Neuronal stem cell (in vitro differentiated cells): ENCODE measurements around the gene RRBP1.

Experiments used
- DNase-seq: peaks from one replicate; pipeline ENCODE4 v3.0.0-alpha.2; 2013; ENCODE audit warnings: low spot score
- H2AFZ ChIP-seq: one replicate; pipeline ENCODE4 v1.6.1; 2013; ENCODE audit warnings: mild to moderate bottlenecking, low read length, inconsistent platforms
- H2AK5ac ChIP-seq: 2 replicates; pipeline ENCODE4 v1.6.1; 2013; ENCODE audit warnings: low read depth, mild to moderate bottlenecking, inconsistent platforms, low read length, moderate library complexity, mixed read lengths
- H2BK120ac ChIP-seq: 2 replicates; pipeline ENCODE4 v1.6.1; 2013; ENCODE audit warnings: low read depth, mild to moderate bottlenecking, inconsistent platforms, low read length, moderate library complexity, mixed read lengths
- H2BK12ac ChIP-seq: one replicate; pipeline ENCODE4 v1.6.1; 2013; ENCODE audit warnings: low read length, inconsistent platforms
- H2BK15ac ChIP-seq: 2 replicates; pipeline ENCODE4 v1.6.1; 2013; ENCODE audit warnings: mild to moderate bottlenecking, low read length, inconsistent platforms, mixed read lengths
- H2BK5ac ChIP-seq: one replicate; pipeline ENCODE4 v1.6.1; 2013; ENCODE audit warnings: inconsistent platforms, mild to moderate bottlenecking, low read length, moderate library complexity
- H3K14ac ChIP-seq: one replicate; pipeline ENCODE4 v1.6.1; 2013; ENCODE audit warnings: low read length, inconsistent platforms
- H3K18ac ChIP-seq: 2 replicates; pipeline ENCODE4 v1.6.1; 2013; ENCODE audit warnings: low read length, inconsistent platforms
- H3K23ac ChIP-seq: 2 replicates; pipeline ENCODE4 v1.6.1; 2013; ENCODE audit warnings: low read depth, mild to moderate bottlenecking, mixed read lengths, low read length, inconsistent platforms; ENCODE audit not compliant: poor library complexity
- H3K27ac ChIP-seq: replicated peaks from 3 replicates; pipeline ENCODE4 v1.5.1; 2013; ENCODE audit warnings: low read length, inconsistent platforms
- H3K27me3 ChIP-seq, 3 experiments: 2 replicates each; pipeline ENCODE4 v1.6.1; 2013; ENCODE audit warnings: low read length in 3 of 3, mild to moderate bottlenecking in 2 of 3, inconsistent platforms in 1 of 3, low read depth in 1 of 3, mixed read lengths in 1 of 3, moderate library complexity in 1 of 3; ENCODE audit not compliant: control insufficient read depth in 3 of 3, insufficient read depth in 3 of 3
- H3K36me3 ChIP-seq, 2 donors: replicated peaks in 1 of 2; 2 replicates each; pipeline ENCODE4 v1.6.1; 2013; ENCODE audit warnings: low read length in 2 of 2; ENCODE audit not compliant: control insufficient read depth in 2 of 2, insufficient read depth in 2 of 2
- H3K4ac ChIP-seq: 2 replicates; pipeline ENCODE4 v1.6.1; 2013; ENCODE audit warnings: inconsistent platforms, mild to moderate bottlenecking, low read length, moderate library complexity
- H3K4me1 ChIP-seq, 2 donors: 1 replicate in 1 of 2; 2 replicates in 1 of 2; pipeline ENCODE4 v1.6.1; 2013; ENCODE audit warnings: low read length in 2 of 2, low read depth in 1 of 2; ENCODE audit not compliant: control insufficient read depth in 2 of 2, insufficient read depth in 1 of 2
- H3K4me2 ChIP-seq: one replicate; pipeline ENCODE4 v1.6.1; 2013; ENCODE audit warnings: mild to moderate bottlenecking, low read length, inconsistent platforms; ENCODE audit not compliant: insufficient read depth, poor library complexity, severe bottlenecking
- H3K4me3 ChIP-seq, 2 donors: 2 replicates each; pipeline ENCODE4 v1.5.1; 2013; ENCODE audit warnings: low read length in 2 of 2, mild to moderate bottlenecking in 2 of 2, inconsistent platforms in 1 of 2, moderate library complexity in 1 of 2
- H3K79me1 ChIP-seq: one replicate; pipeline ENCODE4 v1.6.1; 2013; ENCODE audit warnings: low read depth, mild to moderate bottlenecking, inconsistent platforms, low read length, moderate library complexity
- H3K9ac ChIP-seq: one replicate; pipeline ENCODE4 v1.6.1; 2013; ENCODE audit warnings: mild to moderate bottlenecking, low read depth, low read length, inconsistent platforms; ENCODE audit not compliant: poor library complexity
- H3K9me3 ChIP-seq, 2 donors: replicated peaks in 1 of 2; 2 replicates each; pipeline versions ENCODE3 to v1.6.1; 2013; ENCODE audit warnings: low read length in 2 of 2, mild to moderate bottlenecking in 2 of 2, inconsistent platforms in 1 of 2, low read depth in 1 of 2, mixed read lengths in 1 of 2, moderate library complexity in 1 of 2; ENCODE audit not compliant: control insufficient read depth in 2 of 2, insufficient read depth in 1 of 2
- H4K8ac ChIP-seq: one replicate; pipeline ENCODE4 v1.6.1; 2013; ENCODE audit warnings: low read depth, mild to moderate bottlenecking, inconsistent platforms, low read length, moderate library complexity
- H4K91ac ChIP-seq: one replicate; pipeline ENCODE4 v1.6.1; 2013; ENCODE audit warnings: low read length, low read depth, mild to moderate bottlenecking, inconsistent platforms; ENCODE audit not compliant: poor library complexity
- WGBS, 2 donors: extraction: QIAGEN DNeasy Blood & Tissue Kit; methylation state at CpG; one replicate each; pipeline ENCODE4 v1.1.7; 2013; ENCODE audit warnings: missing lambda C conversion rate in 2 of 2, mixed read lengths in 1 of 2; ENCODE audit not compliant: insufficient read length in 2 of 2, insufficient replicate concordance in 1 of 2; ENCODE audit errors: extremely low coverage in 2 of 2; 5-methylcytosine and 5-hydroxymethylcytosine counted together

Gene RRBP1

GRCh38 chr20:17617868-17618672, 64.0 kb downstream of the RRBP1 start:
- Histone ChIP-seq H4K91ac (no peak overlapping the region), H3K9me3 (no peaks in the 10 kb centered on the region), H4K8ac (no peak overlapping the region), H3K23ac (no peak overlapping the region), H2AFZ (no peak overlapping the region), H3K4me1 (no peaks in the 10 kb centered on the region), H3K4ac (no peak overlapping the region), H3K9ac (peak overlapping the region; percentile 38), H3K27ac (no peak overlapping the region), H2BK5ac (no peak overlapping the region), H2BK120ac (no peak overlapping the region), H3K4me2 (no peak overlapping the region), H2AK5ac (no peak overlapping the region), H3K79me1 (no peaks in the 10 kb centered on the region), H2BK15ac (no peak overlapping the region), H3K14ac (no peak overlapping the region), H3K27me3 (no peaks in the 10 kb centered on the region), H3K36me3 (peaks cover 17 to 18% of the 10 kb centered on the region in 2 donors), H3K4me3 (no peak overlapping the region), H2BK12ac (no peak overlapping the region), H3K18ac (no peak overlapping the region)
- no CpG with 5 or more reads among the region's 20 CpGs for WGBS, 2 donors
- no peak for DNase-seq

- no peak overlapping the region for H4K8ac ChIP-seq
- H3K4me3 ChIP-seq, result no peak overlapping the region
- H2BK5ac ChIP-seq, result no peak overlapping the region
- no CpG with 5 or more reads among the region's 15 CpGs for WGBS, 2 donors
- no peak overlapping the region for H2BK120ac ChIP-seq
- H3K9ac ChIP-seq, result no peak overlapping the region
- no peak overlapping the region for H3K18ac ChIP-seq
- H2BK15ac ChIP-seq, result no peak overlapping the region
- no peak overlapping the region for H4K91ac ChIP-seq
- no peak overlapping the region for H2AFZ ChIP-seq
- no peaks in the 10 kb centered on the region for H3K79me1 ChIP-seq
- no peak overlapping the region for H3K23ac ChIP-seq
- DNase-seq, result peak; percentile 14
- H3K36me3 ChIP-seq, result peaks cover 17 to 18% of the 10 kb centered on the region in 2 donors
- no peak overlapping the region for H3K4me2 ChIP-seq
- H3K14ac ChIP-seq, result no peak overlapping the region
- H3K27me3 ChIP-seq, result no peaks in the 10 kb centered on the region
- no peaks in the 10 kb centered on the region for H3K9me3 ChIP-seq
- no peak overlapping the region for H2BK12ac ChIP-seq
- H3K4me1 ChIP-seq, result peaks cover 0 to 3% of the 10 kb centered on the region in 2 donors
- H3K27ac ChIP-seq, result no peak overlapping the region
- no peak overlapping the region for H2AK5ac ChIP-seq
- no peak overlapping the region for H3K4ac ChIP-seq
Measured at GRCh38 chr20:17617212-17617867, 64.7 kb downstream of the RRBP1 start.

- Histone ChIP-seq H4K8ac (no peak overlapping the region), H2BK12ac (no peak overlapping the region), H4K91ac (no peak overlapping the region), H3K9ac (peak overlapping the region; percentile 25), H3K36me3 (peaks cover 17 to 18% of the 10 kb centered on the region in 2 donors), H3K27ac (no peak overlapping the region), H2BK5ac (no peak overlapping the region), H2AK5ac (no peak overlapping the region), H3K4me1 (peaks cover 0 to 3% of the 10 kb centered on the region in 2 donors), H3K18ac (no peak overlapping the region), H2BK15ac (no peak overlapping the region), H3K14ac (no peak overlapping the region), H3K79me1 (no peaks in the 10 kb centered on the region), H3K4me2 (no peak overlapping the region), H3K23ac (no peak overlapping the region), H2AFZ (no peak overlapping the region), H3K27me3 (no peaks in the 10 kb centered on the region), H3K9me3 (no peaks in the 10 kb centered on the region), H3K4ac (no peak overlapping the region), H3K4me3 (no peak overlapping the region), H2BK120ac (no peak overlapping the region)
- DNase-seq, result no peak
- WGBS, 2 donors, result no CpG with 5 or more reads among the region's 22 CpGs
Measured at GRCh38 chr20:17616480-17617211, 65.4 kb downstream of the RRBP1 start.
